Stimulated activated CD8-positive, alpha-beta memory T cell treated with anti-CD3 and anti-CD28 coated beads, Interleukin-7, amount 100 ng/mL, for 24 hours (primary cell): ENCODE results near the gene LINGO4.

Experiments used
- DNase-seq: peaks from one replicate; pipeline ENCODE4 v3.0.0-alpha.2; 2020; ENCODE audit warnings: low read depth

LINGO4 gene, protein sequence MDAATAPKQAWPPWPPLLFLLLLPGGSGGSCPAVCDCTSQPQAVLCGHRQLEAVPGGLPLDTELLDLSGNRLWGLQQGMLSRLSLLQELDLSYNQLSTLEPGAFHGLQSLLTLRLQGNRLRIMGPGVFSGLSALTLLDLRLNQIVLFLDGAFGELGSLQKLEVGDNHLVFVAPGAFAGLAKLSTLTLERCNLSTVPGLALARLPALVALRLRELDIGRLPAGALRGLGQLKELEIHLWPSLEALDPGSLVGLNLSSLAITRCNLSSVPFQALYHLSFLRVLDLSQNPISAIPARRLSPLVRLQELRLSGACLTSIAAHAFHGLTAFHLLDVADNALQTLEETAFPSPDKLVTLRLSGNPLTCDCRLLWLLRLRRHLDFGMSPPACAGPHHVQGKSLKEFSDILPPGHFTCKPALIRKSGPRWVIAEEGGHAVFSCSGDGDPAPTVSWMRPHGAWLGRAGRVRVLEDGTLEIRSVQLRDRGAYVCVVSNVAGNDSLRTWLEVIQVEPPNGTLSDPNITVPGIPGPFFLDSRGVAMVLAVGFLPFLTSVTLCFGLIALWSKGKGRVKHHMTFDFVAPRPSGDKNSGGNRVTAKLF

GRCh38 chr1:151805066-151805820 lies at the start of gene LINGO4:
Gene LINGO4 (minus strand): TSS chr1:151805419. CDS start chr1:151802704, 2,715 bp downstream.
- no peak for DNase-seq

DNA sequence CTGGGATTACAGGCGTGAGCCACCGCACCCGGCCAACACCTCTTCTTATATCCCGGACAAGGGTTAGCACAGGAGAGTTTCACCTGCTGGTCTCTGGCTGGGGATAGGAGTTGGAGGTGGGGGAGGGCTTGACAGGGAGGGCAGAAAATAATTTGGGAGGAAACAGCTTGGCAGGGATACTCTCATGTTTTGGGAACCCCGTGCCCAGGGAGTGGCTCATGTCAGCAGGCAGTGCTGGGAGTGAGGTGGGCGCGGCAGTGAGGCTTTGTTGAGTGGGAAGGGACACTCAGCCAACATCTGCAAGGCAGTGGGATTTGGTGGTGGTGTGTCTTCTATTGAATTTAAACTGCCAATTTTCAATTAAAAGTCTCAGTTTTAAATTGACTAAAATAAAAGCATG lies 49.4 kb upstream of the LINGO4 start:
- no peak for DNase-seq

DNA sequence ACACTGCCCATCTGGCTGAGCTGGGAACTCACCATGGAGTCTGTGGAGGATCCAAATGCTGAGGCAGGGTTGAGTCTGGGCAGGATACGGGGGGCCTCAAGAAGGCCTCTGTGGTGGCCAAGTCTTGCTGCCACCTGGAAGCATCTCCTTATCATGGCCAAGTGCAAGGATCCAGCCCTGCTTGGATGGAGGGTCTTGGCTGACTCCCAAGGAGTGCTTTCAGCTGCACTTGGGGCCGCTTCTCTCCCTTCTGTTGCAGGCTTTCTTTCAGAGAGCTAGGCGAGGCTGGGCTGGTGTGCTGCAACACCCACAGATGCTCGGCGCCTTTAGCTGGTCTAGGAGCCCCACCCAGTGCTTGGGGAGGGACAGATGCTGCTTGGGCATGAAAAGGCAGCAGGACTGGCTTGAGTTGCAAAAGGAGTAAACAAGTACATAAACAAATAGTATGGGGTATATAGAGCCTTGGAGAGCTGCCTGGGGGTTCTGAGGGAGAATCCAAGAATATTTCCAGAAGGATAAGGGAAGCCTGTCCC lies 48.3 kb upstream of the LINGO4 start, which contains the start of gene THEM5:
THEM5 (minus strand) TSS at position 302 of the 533 bp plus-strand sequence; CDS start at position 155, 147 bp downstream.
- DNase-seq, result no peak

DNA sequence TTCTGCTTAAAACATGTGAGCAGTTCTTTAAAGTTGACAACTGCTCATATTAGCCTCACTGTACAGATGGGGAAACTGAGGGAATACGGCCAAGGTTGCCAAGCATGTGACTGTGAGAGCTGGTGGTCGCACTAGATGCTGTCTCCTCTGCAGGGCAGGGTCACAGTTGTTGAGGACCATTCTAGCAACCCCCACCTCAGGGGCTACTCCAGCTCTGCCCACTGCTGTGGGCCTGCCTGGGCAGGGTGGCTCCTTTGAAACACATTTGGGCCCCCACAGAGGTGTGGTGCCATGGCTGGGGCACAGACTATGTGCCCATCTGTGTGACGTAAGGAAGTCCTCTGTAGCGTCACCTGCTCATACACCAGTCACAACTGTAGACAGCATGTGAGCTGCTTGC lies 47.5 kb upstream of the LINGO4 start:
- DNase-seq, result no peak

GRCh38 chr1:151851886-151852285 lies 46.7 kb upstream of the LINGO4 start:
- DNase-seq, result no peak

GRCh38 chr1:151849871-151850270 lies 44.7 kb upstream of the LINGO4 start:
- DNase-seq, result no peak

GRCh38 chr1:151849126-151849525 lies 43.9 kb upstream of the LINGO4 start:
- no peak for DNase-seq

GRCh38 chr1:151847867-151848596 lies 42.8 kb upstream of the LINGO4 start:
- DNase-seq, result no peak

DNA sequence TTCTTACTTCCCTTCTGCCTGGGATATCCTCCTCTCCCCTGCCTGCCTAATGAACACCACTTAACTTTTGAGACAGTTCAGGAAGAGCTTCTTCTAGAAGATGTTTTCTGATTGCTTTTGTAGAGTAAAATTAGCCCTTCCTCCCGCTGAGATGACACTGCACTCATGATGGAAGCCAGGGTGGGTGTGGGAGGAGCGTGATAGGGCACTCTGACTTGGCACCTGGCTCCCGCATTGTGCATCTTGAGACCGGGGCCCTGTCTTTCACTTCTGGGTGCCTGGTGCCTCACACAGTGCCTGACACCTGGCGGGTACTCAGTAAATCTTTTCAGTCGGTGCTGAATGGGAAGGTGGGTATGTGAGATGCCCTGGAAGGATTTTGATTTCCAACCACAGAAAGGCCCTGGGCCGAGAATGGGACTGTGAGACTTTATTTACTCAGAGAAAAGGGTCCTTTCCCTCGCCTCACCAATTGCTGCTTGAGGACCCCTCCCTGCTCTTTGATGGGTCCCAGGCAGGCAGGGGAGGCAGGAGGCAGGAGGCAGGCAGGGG lies 41.5 kb upstream of the LINGO4 start:
- no peak for DNase-seq

GRCh38 chr1:151846062-151846568 lies 40.9 kb upstream of the LINGO4 start:
- DNase-seq, result no peak

DNA sequence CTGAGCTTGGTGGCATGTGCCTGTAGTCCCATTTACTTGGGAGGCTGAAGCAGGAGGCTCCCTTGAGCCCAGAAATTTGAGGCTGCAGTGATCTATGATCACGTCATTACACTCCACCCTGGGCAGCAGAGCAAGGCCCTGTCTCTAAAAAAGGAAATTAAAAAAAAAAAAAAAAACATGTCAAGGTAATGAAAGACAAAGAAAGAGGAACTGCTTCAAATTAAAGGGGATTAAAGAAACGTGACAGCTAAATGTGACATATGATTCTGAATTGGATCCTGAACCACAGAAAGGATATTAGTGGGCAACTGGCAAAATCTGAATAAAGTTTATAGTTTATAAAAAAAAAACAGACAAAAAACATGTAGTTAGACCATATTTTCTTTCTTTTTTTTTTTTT lies 38.2 kb upstream of the LINGO4 start:
- no peak for DNase-seq

DNA sequence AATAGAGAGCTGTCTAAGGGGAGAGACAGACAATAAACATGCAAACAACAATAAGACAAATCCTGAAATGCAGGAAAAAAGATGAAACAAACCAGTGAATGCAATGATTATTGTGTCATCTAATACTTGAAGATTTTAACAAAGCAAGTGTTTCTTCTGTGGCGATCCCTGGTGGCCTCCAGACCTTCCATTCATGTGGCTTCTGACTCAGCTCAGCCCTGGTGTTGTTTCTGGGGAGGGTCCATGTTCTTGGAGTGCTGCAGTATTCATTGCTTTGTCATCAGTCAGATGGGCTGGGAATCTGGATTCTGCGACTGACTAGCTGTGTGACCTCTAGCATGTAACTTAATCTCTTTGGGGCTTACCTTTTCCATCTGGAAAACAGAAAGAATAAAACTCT lies 35.9 kb upstream of the LINGO4 start:
- no peak for DNase-seq

DNA sequence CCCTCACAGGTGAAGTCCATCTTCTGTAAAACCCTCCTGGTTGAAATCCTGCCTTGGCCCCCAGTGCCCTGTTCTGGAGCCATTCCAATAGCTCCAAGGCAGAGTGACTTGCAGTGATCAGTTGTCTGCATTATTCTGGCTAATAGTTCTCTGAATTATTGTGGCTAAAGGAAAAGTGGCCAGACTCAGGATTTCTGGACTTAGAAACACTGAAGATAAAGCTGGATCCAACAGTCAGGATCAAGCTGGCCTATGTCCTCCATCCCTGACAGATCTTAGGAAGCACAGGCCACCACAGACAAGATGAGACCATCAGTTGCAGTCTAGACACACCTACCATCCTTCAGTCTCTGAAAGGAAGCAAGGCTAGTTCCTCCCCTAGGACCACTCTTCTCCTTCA lies 35.2 kb upstream of the LINGO4 start:
- DNase-seq, result no peak

DNA sequence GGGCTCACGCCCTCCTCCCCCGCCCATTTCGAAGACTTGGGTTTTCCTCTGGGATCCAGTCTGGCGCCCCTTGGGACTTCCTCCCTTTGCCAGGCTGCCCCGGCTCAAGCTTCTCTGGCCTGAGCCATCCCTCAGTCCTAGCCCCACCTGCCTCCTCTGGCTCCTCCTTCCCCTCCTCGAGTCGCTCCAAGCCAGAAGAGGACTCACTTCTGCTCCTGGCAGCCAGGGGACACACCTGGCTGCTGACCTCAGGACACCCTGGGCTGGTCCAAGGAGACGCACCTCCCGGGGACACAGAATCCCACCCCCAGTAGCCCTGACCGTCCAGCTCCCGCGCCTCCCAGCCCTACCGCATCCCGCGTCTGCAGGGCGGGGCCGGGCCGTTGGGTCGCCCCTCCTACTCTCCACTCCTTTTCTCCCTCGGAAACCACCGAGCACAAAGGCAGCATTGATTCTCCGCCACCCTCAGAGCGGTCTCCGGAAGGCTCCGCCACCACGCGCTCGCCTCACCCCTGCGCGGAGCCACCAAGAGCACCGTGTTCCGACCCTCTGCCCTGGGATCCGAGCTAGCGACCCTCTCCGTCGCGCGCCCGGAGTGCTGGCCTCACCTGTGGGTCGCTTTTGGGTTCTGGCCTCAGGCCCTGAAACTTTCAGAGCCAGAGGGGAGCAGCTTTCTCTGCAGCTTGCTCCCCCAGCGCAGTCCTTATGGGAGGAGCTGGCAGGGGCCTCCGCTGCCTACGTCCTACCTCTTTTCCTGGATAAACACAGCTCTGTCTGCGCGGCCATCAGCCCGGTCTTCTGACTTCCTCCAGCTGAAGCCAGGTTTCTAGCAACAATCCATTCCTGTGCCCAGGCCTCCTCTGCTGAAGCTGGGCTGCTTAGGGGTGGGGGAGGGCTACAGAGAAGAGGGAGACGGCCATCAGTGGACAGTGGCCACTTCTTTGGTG lies 34.5 kb upstream of the LINGO4 start, which contains the start of gene C2CD4D:
C2CD4D (minus strand) TSS at position 364 of the 947 bp plus-strand sequence. CDS start 831 bp downstream, outside the sequence.
- no peak for DNase-seq

DNA sequence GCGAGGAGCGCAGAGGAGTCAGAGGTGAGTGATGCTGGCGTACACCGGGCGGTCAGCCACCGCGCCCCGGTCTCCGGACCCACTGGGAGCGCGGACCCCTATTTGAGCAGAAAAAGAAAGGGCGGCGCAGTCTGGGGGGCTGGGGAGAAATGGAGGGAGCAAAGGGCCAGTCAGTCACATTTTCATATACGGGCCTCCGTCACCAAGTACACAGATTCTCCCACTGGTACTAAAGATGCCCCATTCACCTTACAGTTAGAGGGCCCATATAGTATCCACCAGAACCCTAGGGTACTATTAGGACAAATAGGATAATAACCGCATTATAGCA lies 33.8 kb upstream of the LINGO4 start:
- DNase-seq, result no peak

DNA sequence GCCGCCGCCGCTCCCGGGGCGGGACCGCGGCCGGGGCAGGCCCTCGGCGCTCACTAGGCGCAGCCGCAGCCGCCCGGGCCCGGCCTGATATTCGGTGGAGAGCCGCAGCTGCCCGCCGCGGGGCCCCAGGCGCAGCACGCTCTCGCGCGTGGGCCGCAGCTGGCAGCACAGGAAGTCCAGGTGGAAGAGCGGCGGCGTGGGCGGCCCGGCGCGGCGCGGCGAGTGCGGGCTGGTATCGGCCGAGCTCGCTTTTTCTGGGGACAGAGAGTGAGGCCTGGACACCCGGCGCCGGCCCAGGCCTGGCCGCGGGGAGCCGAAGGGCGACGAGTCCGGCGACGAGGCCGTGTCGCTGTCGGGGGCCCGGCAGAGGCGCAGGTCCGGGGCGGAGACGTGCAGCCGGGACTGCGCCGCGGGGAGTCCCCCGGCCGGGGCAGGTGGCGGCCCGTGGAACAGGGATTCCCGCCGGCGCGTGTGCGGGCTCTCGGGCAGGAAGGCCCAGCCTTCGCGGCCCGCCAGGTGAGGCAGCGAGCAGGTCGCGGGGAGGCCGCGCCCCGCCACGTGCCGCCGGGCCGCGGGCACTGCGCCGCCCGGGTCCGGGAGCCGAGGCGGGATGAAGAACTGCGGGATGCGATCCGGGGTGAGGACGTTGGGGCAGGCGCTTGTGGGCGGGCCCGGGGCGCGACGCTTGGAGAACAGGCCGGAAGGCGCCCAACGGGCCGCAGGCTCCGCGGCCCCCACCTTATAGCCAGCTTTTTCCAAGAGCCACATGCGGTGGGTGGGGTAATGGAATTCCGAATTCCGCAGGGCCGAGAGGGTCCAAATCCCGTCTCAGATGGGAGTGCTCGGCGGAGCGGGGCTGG lies 33.2 kb upstream of the LINGO4 start:
- no peak for DNase-seq

DNA sequence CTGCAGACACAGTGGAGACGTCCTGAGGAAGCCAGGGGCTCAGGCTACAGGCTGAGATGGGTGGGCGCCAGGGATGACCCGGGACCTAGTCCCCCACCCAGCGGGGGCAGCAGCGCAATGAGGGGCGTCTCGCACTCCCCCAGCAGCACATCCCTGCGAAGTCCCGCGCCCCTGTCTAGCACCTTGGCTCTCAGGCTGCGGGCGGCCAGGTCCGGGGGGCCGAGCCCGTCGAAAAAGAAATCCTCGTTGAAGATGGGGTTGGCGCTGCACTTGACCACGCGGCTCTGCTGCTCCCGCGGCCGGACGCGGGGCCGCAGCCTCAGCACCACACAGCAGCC lies 32.6 kb upstream of the LINGO4 start:
- no peak for DNase-seq

DNA sequence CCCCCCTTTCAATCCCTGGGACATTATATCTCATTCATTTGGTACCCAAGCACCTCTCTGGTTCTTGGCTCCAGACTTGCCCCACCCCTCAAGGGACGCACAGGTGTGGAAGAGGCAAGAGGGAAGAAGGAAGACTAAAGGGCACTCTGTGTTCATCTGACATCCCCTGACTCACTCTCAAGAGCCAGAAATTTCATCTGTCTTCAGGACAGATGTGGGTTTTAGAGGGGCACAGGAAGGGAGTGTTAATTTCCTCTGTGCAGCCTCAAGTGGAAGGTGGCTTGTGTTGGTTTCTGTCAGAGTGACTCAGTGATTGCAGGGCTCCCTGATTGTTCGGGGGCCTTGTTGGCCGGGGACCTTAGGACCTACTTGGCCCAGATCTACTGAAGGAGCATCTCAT lies 32.0 kb upstream of the LINGO4 start:
- DNase-seq, result no peak

- DNase-seq, result no peak
Observed at GRCh38 chr1:151835596-151835995, 30.4 kb upstream of the LINGO4 start.
